Measurements from ENCODE around the gene CAMTA1. TPM values are rescaled to one million over a fixed set of nuclear protein-coding genes. Genes with fewer than 3 reads are reported as not detected.

CAMTA1 gene
- polyA plus RNA-seq, 3 donors, result 81.9 to 89.8 (median 88.0) TPM

- DNase-seq (ENCODE audit: extremely low read depth in 1 of 11, low read depth in 9 of 11, low spot score in 4 of 11), result no peak
Measured at GRCh38 chr1:7427605-7428300, 642.5 kb downstream of the CAMTA1 start.

GRCh38 chr1:7429290-7429689 is 644.0 kb downstream of the CAMTA1 start:
- DNase-seq (ENCODE audit: extremely low read depth in 1 of 11, low read depth in 9 of 11, low spot score in 4 of 11), result no peak

DNA sequence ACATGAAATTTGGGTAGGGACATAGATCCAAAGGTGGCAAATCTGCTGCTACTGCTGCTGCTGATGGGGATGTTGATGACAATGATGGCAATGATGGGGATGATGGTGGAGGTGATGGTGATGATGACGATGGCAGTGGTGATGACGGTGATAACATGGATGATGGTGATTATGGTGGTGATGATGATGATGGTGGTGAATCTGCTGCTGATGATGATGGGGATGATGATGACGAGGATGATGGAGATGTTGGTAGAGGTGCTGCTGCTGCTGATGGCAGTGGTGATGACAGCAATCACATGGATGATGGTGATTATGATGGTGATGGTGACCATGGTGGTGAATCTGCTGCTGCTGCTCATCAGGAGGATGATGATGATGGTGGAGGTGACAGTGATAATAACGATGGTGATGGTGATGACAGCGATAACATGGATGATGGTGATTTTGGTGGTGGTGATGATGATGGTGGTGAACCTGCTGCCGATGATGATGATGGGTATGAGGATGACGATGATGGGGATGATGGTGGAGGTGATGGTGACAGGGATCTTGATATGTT is 644.9 kb downstream of the CAMTA1 start:
- no peak for DNase-seq (ENCODE audit: extremely low read depth in 1 of 11, low read depth in 9 of 11, low spot score in 4 of 11)

GRCh38 chr1:7430691-7431090 is 645.4 kb downstream of the CAMTA1 start:
- DNase-seq (ENCODE audit: extremely low read depth in 1 of 11, low read depth in 9 of 11, low spot score in 4 of 11), result no peak

GRCh38 chr1:7432102-7432899 is 647.0 kb downstream of the CAMTA1 start:
- no peak for DNase-seq (ENCODE audit: extremely low read depth in 1 of 11, low read depth in 9 of 11, low spot score in 4 of 11)

DNA sequence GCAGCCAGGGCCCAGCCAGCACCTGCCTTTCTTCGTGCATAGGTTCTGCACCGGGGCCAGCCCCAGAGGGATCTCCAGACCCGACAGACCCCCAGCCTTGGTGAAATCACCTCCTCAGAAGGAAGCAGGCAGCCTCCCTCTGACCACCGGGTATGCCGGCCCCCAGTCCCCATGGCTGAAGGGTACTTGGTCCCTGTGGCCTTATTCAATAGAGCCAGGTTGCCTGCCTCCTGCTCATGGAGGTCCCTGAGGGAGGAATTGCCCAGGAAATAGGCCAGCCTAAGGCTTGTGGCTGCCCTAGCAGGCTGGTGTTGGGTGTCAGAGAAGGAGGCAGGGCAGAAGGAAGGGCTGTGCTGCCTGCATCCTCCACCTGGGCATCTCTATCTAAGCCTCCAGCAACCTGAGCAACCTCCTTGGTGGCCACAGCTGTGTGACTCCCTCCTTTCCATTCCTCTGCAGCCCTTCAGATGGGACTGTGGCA is 647.7 kb downstream of the CAMTA1 start:
- DNase-seq (ENCODE audit: extremely low read depth in 1 of 11, low read depth in 9 of 11, low spot score in 4 of 11), result no peak

DNA sequence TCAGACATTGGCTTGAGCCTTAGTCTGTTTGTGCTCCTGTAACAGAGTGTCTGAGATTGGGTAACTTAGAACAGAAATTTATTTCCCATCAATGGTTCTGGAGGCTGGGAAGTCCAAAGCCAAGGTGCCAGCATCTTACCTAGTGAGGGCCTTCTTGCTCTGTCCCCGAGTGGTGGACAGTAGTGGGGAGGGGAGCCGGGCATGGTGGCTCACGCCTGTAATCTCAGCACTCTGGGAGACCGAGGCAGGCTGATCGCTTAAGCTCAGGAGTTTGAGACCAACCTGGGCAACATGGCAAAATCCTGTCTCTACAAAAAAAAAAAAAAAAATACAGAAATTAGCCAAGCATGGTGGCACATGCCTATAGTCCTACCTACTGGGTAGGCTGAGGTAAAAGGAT is 649.3 kb downstream of the CAMTA1 start:
- no peak for DNase-seq (ENCODE audit: extremely low read depth in 1 of 11, low read depth in 9 of 11, low spot score in 4 of 11)

DNA sequence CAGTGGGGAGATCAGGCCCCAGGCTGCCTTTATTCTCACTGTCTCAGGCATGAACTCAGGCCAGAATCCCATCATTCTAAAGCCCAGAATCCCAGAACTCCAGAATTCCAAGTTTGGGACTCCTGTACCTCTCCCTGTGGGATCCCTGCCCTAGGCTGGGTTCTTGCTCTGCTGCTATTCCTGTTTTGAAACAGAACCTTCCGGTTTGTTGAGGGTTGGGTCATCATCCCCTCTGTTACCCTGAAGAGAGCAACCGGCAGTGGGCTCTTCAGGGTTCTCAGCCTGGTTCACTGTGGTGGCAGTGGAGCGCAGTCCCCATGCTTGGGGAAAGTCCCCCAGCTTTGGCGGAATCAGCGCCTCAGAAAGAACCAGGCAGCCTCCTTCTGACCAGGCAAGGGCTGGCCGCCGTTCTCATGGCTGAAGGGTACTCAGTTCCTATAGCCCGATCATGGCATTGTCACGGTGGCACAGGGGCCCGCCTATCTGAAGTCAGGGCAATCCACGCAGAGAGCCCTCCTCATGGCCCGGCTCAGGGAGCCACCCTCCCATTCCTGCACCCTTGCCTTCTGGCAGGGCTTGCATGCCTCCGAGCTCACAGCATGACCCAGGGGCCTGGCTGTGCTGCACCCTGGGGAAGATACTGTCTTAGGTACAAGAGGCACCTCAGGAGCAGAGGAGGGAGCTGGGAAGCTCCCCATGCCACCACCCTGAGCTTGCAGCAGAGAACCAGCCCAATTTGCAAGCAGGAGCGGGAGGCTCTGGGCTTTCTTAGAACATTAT is 650.2 kb downstream of the CAMTA1 start:
- no peak for DNase-seq (ENCODE audit: extremely low read depth in 1 of 11, low read depth in 9 of 11, low spot score in 4 of 11)

GRCh38 chr1:7436056-7437005 is 651.1 kb downstream of the CAMTA1 start:
- no peak for DNase-seq (ENCODE audit: extremely low read depth in 1 of 11, low read depth in 9 of 11, low spot score in 4 of 11)

DNA sequence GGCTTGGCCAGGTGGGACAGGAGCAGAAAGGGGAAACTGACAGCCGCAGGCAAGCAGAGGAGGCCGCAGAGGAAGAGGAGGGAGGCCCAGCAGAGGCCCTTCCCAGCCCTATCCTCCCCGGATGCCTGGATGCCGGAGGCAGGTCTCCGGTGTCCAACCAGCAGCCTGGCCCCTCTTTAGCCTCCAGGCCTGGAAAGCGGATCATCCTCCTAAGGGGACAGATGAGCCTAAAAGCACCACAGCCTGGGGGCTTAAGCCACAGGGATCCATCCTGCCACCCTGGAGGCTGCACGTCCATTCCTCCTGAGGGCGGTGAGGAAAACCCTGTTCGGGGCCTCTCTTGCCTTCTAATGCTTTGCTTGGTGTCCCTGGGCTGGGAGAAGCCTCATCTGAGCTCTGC is 651.8 kb downstream of the CAMTA1 start:
- DNase-seq (ENCODE audit: extremely low read depth in 1 of 11, low read depth in 9 of 11, low spot score in 4 of 11), result no peak

DNA sequence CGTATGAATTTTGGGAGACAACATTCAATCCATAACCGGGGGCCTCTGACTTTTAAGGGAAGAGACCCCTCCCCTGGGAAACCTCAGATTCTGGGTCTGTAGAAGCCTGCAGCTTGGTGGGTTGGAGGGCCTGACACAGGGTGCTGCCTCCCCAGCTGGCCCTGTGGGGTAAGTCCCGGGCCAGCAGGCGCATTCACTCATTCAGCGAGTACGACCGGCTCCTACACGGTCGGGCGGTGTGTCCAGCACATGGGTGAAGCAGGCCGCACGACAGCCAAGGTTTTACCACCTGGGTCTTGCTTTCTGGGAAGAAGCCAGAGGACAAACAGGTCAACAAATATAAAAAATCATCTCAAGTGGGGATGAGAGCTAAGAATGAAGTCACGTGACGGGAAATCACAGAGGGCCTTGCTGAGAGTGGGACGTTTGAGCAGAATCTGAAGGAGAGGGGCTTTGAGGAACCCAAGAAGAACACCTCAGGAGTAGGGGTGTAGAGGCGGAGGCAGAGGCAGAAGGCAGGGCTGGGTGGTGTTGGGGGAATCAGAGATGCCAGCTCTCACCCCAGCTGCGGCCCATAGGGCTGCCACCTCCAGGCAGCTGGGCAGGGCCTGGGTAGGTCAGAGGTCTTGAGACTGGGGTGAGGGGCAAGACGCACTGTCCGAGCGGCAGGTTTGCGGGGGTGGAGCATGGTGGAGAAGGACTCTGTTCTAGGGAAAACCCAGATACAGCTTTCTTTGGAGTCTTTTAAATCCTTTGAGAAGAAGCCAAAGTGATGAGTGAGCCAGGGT is 652.5 kb downstream of the CAMTA1 start:
- no peak for DNase-seq (ENCODE audit: extremely low read depth in 1 of 11, low read depth in 9 of 11, low spot score in 4 of 11)

- DNase-seq (ENCODE audit: extremely low read depth in 1 of 11, low read depth in 9 of 11, low spot score in 4 of 11), result no peak
Measured at GRCh38 chr1:7438396-7438785, 653.1 kb downstream of the CAMTA1 start.

DNA sequence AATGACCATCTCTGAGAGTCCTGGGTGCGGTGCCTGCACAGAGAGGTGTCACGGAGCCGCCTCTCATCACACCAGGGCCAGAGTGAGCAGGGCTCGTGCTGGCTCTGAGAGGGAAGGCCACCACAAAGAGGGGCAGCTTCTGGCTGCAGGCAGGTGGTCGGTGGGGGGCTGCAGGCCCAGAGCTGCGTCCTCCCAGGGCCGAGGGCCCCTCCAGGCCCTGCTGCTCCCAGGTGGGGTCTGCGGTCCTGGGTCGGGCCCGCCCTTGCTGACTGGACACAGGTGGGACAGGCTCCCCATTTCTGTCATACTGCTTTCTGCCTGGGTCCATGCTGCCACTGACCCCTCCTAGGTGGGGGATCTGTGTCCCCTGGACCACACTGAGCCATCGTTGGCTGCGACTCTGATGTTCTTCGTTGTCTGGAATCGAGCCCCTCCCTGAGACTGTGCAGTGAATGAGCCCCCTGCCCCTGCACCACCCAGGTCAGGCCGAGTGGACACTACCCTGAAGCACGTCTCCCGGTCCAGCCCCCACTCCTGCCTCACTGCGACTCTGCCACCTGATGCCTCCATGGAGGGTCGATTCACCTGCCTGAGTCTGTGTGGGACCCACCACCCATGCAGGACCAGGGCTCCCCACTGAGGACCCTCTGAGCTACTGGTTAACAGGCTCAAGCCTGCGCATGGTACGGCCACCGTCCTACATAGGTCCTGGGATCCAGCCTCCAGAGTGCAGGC is 653.8 kb downstream of the CAMTA1 start:
- DNase-seq (ENCODE audit: extremely low read depth in 1 of 11, low read depth in 9 of 11, low spot score in 4 of 11), result no peak

- DNase-seq (ENCODE audit: extremely low read depth in 1 of 11, low read depth in 9 of 11, low spot score in 4 of 11), result no peak
Measured at GRCh38 chr1:7440154-7440553, 654.9 kb downstream of the CAMTA1 start.

DNA sequence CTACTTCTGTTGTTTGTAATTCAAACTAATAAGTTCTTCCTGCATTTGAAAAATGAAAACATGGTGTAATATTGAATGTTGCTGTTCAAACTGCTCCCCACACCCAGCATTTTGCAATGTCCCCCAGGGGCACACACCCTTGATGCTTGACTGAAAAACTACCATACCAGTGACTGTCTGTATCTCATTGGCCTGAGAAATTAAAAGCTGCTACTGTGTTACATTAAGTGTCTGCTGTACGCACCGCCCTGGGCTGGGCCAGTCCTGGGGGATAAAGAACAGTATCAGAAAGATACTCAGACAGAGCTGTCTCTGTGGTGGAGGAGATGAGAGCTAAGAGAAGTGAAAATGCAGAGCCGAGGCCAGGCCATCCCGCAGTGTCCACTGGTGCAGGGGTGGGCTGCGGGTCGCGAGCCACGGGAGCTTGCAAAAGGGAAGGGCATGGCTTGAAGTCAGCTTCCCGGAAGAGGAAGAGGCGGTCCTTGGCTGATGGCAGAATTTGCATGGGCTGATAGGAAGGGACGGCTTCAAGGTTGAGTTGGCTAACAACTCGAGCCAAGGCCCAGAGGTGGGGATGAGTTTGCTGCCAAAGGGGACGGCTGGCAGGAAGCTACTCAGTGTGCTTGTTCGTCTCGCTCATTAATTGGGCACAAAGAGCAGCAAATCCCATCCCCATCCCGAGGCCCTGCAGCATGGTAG is 656.0 kb downstream of the CAMTA1 start:
- DNase-seq (ENCODE audit: extremely low read depth in 1 of 11, low read depth in 9 of 11, low spot score in 4 of 11), result no peak

GRCh38 chr1:7442036-7442435 is 656.8 kb downstream of the CAMTA1 start:
- DNase-seq (ENCODE audit: extremely low read depth in 1 of 11, low read depth in 9 of 11, low spot score in 4 of 11), result no peak
